ENCODE measurements around the gene TTC7B.

The TTC7B gene

GRCh38 chr14:90616881-90617280 lies 199.3 kb downstream of the TTC7B start:
- TF ChIP-seq, protein P1, sequence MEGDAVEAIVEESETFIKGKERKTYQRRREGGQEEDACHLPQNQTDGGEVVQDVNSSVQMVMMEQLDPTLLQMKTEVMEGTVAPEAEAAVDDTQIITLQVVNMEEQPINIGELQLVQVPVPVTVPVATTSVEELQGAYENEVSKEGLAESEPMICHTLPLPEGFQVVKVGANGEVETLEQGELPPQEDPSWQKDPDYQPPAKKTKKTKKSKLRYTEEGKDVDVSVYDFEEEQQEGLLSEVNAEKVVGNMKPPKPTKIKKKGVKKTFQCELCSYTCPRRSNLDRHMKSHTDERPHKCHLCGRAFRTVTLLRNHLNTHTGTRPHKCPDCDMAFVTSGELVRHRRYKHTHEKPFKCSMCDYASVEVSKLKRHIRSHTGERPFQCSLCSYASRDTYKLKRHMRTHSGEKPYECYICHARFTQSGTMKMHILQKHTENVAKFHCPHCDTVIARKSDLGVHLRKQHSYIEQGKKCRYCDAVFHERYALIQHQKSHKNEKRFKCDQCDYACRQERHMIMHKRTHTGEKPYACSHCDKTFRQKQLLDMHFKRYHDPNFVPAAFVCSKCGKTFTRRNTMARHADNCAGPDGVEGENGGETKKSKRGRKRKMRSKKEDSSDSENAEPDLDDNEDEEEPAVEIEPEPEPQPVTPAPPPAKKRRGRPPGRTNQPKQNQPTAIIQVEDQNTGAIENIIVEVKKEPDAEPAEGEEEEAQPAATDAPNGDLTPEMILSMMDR (IDR thresholded peaks at IDR 0.05; ENCODE audit: low read depth, low read length): no peak
- Histone ChIP-seq H3K4me1 (peaks cover 21% of the 10 kb centered on the region), H3K36me3 (no peaks in the 10 kb centered on the region; the same call in 1 of the 2 replicates), H3K9me3 (no peaks in the 10 kb centered on the region), H3K27me3 (no peaks in the 10 kb centered on the region), H3K4me3 (ENCODE audit: low read depth, low read length) (no peak overlapping the region)
- DNase-seq: no peak

DNA sequence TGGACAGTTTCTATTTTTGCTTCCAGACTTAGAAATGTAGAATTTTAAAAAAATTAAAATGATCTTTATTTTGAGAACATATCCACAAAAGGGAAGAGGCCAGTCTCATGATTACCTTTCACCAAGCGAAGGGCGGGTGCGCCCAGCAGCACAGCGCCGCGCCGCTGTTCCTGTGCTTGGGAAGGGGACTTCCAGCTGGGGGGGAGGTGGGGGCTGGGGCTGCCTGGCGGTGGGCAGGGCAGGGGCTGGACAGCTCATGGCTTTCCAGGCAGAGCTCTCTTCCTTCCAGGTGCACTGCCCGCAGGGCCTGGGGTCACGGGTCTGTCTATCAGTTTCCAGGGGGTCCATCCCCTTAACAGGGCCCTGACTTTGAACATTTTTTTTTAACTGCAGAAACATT lies 199.9 kb downstream of the TTC7B start:
- Histone ChIP-seq H3K27me3 (no peaks in the 10 kb centered on the region), H3K4me1 (peaks cover 24% of the 10 kb centered on the region), H3K9me3 (no peaks in the 10 kb centered on the region), H3K4me3 (ENCODE audit: low read depth, low read length) (no peak overlapping the region), H3K36me3 (no peaks in the 10 kb centered on the region; the same call in 1 of the 2 replicates)
- TF ChIP-seq, protein P1 (IDR thresholded peaks at IDR 0.05; ENCODE audit: low read depth, low read length): no peak
- DNase-seq: no peak

GRCh38 chr14:90615517-90616060 lies 200.6 kb downstream of the TTC7B start:
- TF ChIP-seq, protein P1 (IDR thresholded peaks at IDR 0.05; ENCODE audit: low read depth, low read length): no peak
- Histone ChIP-seq H3K4me3 (ENCODE audit: low read depth, low read length) (no peak overlapping the region), H3K36me3 (no peaks in the 10 kb centered on the region; the same call in 1 of the 2 replicates), H3K4me1 (peaks cover 24% of the 10 kb centered on the region), H3K27me3 (no peaks in the 10 kb centered on the region), H3K9me3 (no peaks in the 10 kb centered on the region)
- DNase-seq: peak; percentile 39

DNA sequence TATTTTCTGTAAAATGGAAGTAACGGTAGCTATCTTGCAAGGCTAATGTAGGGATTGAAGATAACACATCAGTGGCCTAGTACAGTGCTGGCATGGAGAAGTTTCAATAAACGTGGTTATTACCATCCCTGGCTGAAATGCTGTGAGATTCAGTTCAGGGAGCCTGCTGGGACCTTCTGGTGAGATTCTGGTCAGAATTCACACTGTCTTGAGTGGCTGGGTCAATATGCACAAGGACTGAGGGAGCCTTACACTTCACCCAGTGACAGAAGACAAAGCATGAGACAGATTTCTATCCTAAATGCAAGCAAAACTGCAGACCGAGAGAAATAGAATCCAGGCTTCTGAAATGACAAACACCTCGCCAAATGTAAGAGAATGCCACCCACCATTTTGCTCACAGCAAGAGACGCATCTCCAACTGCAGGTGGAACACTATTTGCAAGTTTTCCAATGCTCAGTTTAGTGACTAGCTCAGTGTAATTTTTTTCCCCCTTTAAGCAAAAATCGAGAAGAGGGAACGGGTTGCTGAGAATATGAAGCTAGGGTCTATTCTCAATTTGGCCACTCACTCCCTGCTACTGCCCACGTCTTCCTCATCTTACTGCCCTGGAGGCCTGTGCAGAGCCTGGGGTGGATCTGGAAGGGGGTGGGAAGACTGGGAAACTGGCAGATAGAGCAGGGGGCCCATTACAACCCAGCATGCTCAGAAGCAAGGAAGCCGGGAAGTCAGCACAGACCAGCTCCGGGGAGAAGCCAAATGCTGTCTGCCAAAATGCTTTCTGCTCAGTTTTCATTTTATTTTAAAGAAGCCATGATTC lies 201.3 kb downstream of the TTC7B start:
- DNase-seq: no peak
- TF ChIP-seq, protein P1 (IDR thresholded peaks at IDR 0.05; ENCODE audit: low read depth, low read length): no peak
- Histone ChIP-seq H3K4me1 (peaks cover 24% of the 10 kb centered on the region), H3K27me3 (no peaks in the 10 kb centered on the region), H3K9me3 (no peaks in the 10 kb centered on the region), H3K4me3 (ENCODE audit: low read depth, low read length) (no peak overlapping the region), H3K36me3 (no peaks in the 10 kb centered on the region; the same call in 1 of the 2 replicates)

- DNase-seq: no peak
- no peaks in the 10 kb centered on the region for H3K9me3 ChIP-seq
- peaks cover 24% of the 10 kb centered on the region for H3K4me1 ChIP-seq
- H3K27me3 ChIP-seq: no peaks in the 10 kb centered on the region
- H3K36me3 ChIP-seq: no peaks in the 10 kb centered on the region; the same call in 1 of the 2 replicates
- no peak overlapping the region for H3K4me3 ChIP-seq (ENCODE audit: low read depth, low read length)
- TF ChIP-seq, protein P1 (IDR thresholded peaks at IDR 0.05; ENCODE audit: low read depth, low read length): no peak
Measured at GRCh38 chr14:90613997-90614396, 202.2 kb downstream of the TTC7B start.

DNA sequence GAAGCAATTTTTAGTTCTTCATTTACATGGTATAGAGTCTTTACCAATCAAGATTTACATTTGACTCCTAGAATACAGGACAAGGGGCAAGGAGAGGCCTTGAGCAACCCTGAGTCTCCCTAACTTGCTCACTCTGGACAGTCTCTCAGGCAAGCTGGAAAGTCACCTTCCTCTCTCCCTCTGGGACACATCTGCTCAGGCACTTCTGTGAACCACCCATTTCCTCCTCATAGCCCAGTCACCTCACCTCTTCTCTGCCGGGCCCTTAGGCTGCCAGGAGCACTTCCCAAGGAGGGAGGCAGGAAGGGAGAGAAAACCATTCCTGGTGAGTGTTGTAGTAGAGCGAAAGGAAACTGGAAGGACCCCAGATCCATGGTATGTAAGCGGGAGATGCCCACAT lies 202.8 kb downstream of the TTC7B start:
- Histone ChIP-seq H3K27me3 (no peaks in the 10 kb centered on the region), H3K36me3 (no peaks in the 10 kb centered on the region; the same call in 1 of the 2 replicates), H3K9me3 (no peaks in the 10 kb centered on the region), H3K4me1 (peaks cover 24% of the 10 kb centered on the region), H3K4me3 (ENCODE audit: low read depth, low read length) (no peak overlapping the region)
- no peak for DNase-seq
- TF ChIP-seq, protein P1 (IDR thresholded peaks at IDR 0.05; ENCODE audit: low read depth, low read length): no peak

All from BE2C (cell line).